Kidney (tissue), 14 donors: Measurements from ENCODE around the gene MLLT11. TPM values are rescaled to one million over a fixed set of nuclear protein-coding genes. Genes with fewer than 3 reads are reported as not detected.

Experiments used
- DNase-seq, 5 donors: peaks; one replicate each; pipeline ENCODE4 v3.0.0-alpha.2; 2013 to 2020
- FAIRE-seq: peaks from 2 replicates; lab custom pipeline; 2012; peaks lifted over from hg19 to GRCh38; lab: Jason Lieb, UNC
- H3K27ac ChIP-seq, 2 donors: one replicate each; pipeline ENCODE4 v1.7.0; 2013; ENCODE audit warnings: low read depth in 2 of 2, low read length in 2 of 2, inconsistent platforms in 1 of 2
- H3K27me3 ChIP-seq: one replicate; pipeline ENCODE4 v1.7.1; 2013; ENCODE audit warnings: low read length, inconsistent platforms; ENCODE audit not compliant: control insufficient read depth, insufficient read depth
- H3K36me3 ChIP-seq, 3 donors: one replicate each; pipeline versions ENCODE4 v1.7.0 to v1.7.1; 2013; ENCODE audit warnings: low read length in 3 of 3, control low read depth in 1 of 3, inconsistent platforms in 1 of 3; ENCODE audit not compliant: insufficient read depth in 3 of 3, control insufficient read depth in 2 of 3
- H3K4me1 ChIP-seq, 3 donors: one replicate each; pipeline versions ENCODE4 v1.7.0 to v1.7.1; 2013; ENCODE audit warnings: low read length in 3 of 3, inconsistent platforms in 1 of 3, low read depth in 1 of 3; ENCODE audit not compliant: control insufficient read depth in 2 of 3, insufficient read depth in 2 of 3
- H3K4me3 ChIP-seq, 3 donors: one replicate each; pipeline versions ENCODE4 v1.7.0 to v1.8.1; 2013; ENCODE audit warnings: low read length in 3 of 3, control low read depth in 1 of 3, inconsistent platforms in 1 of 3
- H3K9ac ChIP-seq, 3 donors: one replicate each; pipeline versions ENCODE4 v1.7.0 to v1.7.1; 2013; ENCODE audit warnings: low read length in 3 of 3, control low read depth in 1 of 3, inconsistent platforms in 1 of 3
- H3K9me3 ChIP-seq, 3 donors: one replicate each; pipeline versions ENCODE4 v1.7.0 to v1.7.1; 2013; ENCODE audit warnings: low read length in 3 of 3, control low read depth in 1 of 3, inconsistent platforms in 1 of 3; ENCODE audit not compliant: control insufficient read depth in 2 of 3, insufficient read depth in 1 of 3
- CTCF ChIP-seq: IDR thresholded peaks from 3 replicates; pipeline ENCODE4 v1.5.1; 2012; ENCODE audit warnings: mild to moderate bottlenecking, moderate library complexity, borderline replicate concordance; ENCODE audit not compliant: insufficient read depth; ENCODE audit errors: extremely low read depth
- intact Hi-C: fragments of 100-400 bp; cut with DNase I; formaldehyde crosslinking; loops from one replicate; pipeline ENCODE4 v1.11.1; 2022
- polyA plus RNA-seq: library from polyadenylated mRNA; stranded (reverse); fragments of 350-450 nt; fragmentation: Illumina TruSeq; extraction: RNeasy Lipid Tissue Mini Kit (QIAGEN cat#74804); gene quantifications from one replicate; pipeline ENCODE4 v1.2.3, GENCODE V29; 2014; ENCODE audit warnings: low read depth, low replicate concordance; ENCODE audit not compliant: insufficient read depth
- total RNA-seq: library from RNA; stranded (reverse); fragmentation: NEBNext Ultra II Directional; extraction: Animal tissue kit (Norgen Biotek cat#: 25700); gene quantifications from one replicate; pipeline ENCODE4 v1.2.1, GENCODE V29; 2021
- donor health status: control.
- donor health status: control.
- donor health status: control.
- donor health status: control.
- donor health status: control.
- donor health status: DM: yes; HTN: yes; CAD: no.
- donor health status: Normal renal cell carcinoma (clear cell type).

MLLT11 gene
- total and polyA plus RNA-seq, 2 donors from 2014 or later, result 1.4 to 2.3 TPM

- Histone ChIP-seq H3K9ac (no peak overlapping the region), H3K36me3 (peaks cover 0 to 3% (median 0%) of the 10 kb centered on the region in 3 donors), H3K27me3 (no peaks in the 10 kb centered on the region), H3K4me1 (peaks cover 2 to 14% (median 8%) of the 10 kb centered on the region in 3 donors), H3K9me3 (no peaks in the 10 kb centered on the region), H3K27ac (peak overlapping the region; percentile 47 to 76), H3K4me3 (peak overlapping the region in 2 of 3 donors; percentile 6 to 9)
- no peak for FAIRE-seq
- intact Hi-C loops, result no loop called here
- TF ChIP-seq CTCF, result no peak
- peak in 2 of 5 donors; percentile 42 to 62 for DNase-seq
Observed at GRCh38 chr1:151012684-151013471, 47.3 kb upstream of the MLLT11 start.

GRCh38 chr1:151013518-151013917 is 46.7 kb upstream of the MLLT11 start:
- peak overlapping the region in 1 of 3 donors; percentile 12 for H3K9ac ChIP-seq
- intact Hi-C loops, result no loop called here
- peaks cover 0 to 14% (median 7%) of the 10 kb centered on the region in 3 donors for H3K4me1 ChIP-seq
- no peak for FAIRE-seq
- peak overlapping the region in 2 of 3 donors; percentile 6 to 9 for H3K4me3 ChIP-seq
- H3K9me3 ChIP-seq, result no peaks in the 10 kb centered on the region
- peak in 4 of 5 donors; percentile 44 to 94 (median 68) for DNase-seq
- no peaks in the 10 kb centered on the region for H3K27me3 ChIP-seq
- TF ChIP-seq CTCF, result no peak
- H3K27ac ChIP-seq, result peak overlapping the region; percentile 47 to 76
- peaks cover 0 to 8% (median 5%) of the 10 kb centered on the region in 3 donors for H3K36me3 ChIP-seq

- FAIRE-seq, result no peak
- intact Hi-C loops, result no loop called here
Observed at GRCh38 chr1:151024540-151025146, 35.6 kb upstream of the MLLT11 start.

More at GRCh38 chr1:151024540-151025146, 35.6 kb upstream of the MLLT11 start:
- Histone ChIP-seq H3K36me3 (peaks cover 8 to 28% (median 13%) of the 10 kb centered on the region in 3 donors), H3K4me1 (peaks cover 0 to 10% (median 0%) of the 10 kb centered on the region in 3 donors), H3K4me3 (no peak overlapping the region), H3K9ac (no peak overlapping the region), H3K9me3 (no peaks in the 10 kb centered on the region), H3K27ac (peak overlapping the region in 1 of 2 donors; percentile 6), H3K27me3 (no peaks in the 10 kb centered on the region)
- TF ChIP-seq CTCF, result peak; percentile 68
- DNase-seq, result peak; percentile 78 to 88 (median 81)
